HUES6 (cell line): ENCODE results near the gene CACNA2D2.

Experiments used
- H3K27ac ChIP-seq: 2 replicates; pipeline ENCODE4 v1.7.0; 2013; ENCODE audit warnings: low read depth, mild to moderate bottlenecking, low read length, inconsistent platforms
- H3K27me3 ChIP-seq: 2 replicates; pipeline ENCODE4 v1.6.1; 2013; ENCODE audit warnings: low read length; ENCODE audit not compliant: control insufficient read depth, insufficient read depth
- H3K36me3 ChIP-seq: 2 replicates; pipeline ENCODE4 v1.6.1; 2013; ENCODE audit warnings: low read length; ENCODE audit not compliant: control insufficient read depth, insufficient read depth
- H3K4me1 ChIP-seq: 2 replicates; pipeline ENCODE4 v1.6.1; 2013; ENCODE audit warnings: low read length; ENCODE audit not compliant: control insufficient read depth, insufficient read depth
- H3K4me3 ChIP-seq: 2 replicates; pipeline ENCODE4 v1.5.1; 2013; ENCODE audit warnings: low read depth, low read length
- H3K9ac ChIP-seq: one replicate; pipeline ENCODE4 v1.6.1; 2013; ENCODE audit warnings: mild to moderate bottlenecking, low read length
- H3K9me3 ChIP-seq: 2 replicates; pipeline ENCODE4 v1.6.1; 2013; ENCODE audit warnings: low read depth, low read length; ENCODE audit not compliant: control insufficient read depth, insufficient read depth

CACNA2D2 gene

DNA sequence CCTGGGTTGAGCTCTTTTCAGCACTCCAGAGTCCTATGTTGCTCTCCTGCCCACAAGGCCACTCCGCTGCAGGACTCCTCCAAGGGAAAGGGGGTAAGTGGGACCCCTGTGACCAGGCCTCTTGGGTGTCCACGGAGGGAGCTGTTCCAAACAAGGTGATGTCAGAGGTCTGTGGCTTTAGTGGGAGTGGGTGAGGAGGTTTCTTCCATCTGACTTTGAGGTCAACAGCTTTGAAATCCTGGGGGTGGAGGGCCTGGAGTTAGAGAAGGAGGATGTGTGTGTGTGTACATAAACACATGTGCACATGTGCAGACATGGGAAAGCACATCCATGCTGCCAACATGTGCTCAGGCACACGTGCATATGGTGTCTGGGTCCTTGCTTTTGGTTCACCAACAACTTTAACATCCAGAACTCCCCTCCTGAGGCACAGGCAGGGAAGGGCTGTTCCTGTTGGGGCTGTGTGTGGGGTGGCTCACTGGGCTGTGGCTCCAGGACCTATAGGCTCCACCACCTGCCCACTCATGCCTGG is 92.8 kb downstream of the CACNA2D2 start:
- peaks cover 3% of the 10 kb centered on the region; the same call in 1 of the 2 replicates for H3K4me1 ChIP-seq
- no peaks in the 10 kb centered on the region for H3K36me3 ChIP-seq

DNA sequence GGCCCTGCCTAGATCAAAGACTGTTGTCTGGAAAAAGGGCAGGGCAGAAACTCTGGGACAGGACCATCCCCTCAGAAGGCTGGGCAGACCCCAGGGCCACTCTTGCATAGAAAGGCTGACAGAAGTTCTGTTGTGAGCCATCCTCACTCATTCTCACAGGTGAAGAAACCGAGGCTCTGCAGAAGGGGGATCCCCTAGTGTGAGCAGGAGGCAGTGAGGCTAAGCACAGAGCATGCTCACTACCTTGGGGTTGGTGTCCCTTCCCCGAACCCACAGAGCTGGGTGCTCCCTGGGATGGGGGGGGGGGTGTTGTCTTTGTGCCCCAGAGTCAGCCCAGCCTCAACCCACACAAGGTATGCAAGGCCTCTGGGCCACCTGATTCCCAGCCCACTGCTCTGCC is 93.2 kb downstream of the CACNA2D2 start:
- H3K36me3 ChIP-seq: no peaks in the 10 kb centered on the region
- H3K4me1 ChIP-seq: peaks cover 3% of the 10 kb centered on the region; the same call in 1 of the 2 replicates
- no peak overlapping the region for H3K4me3 ChIP-seq
- H3K9ac ChIP-seq: no peak overlapping the region
- H3K27ac ChIP-seq: no peak overlapping the region
- no peaks in the 10 kb centered on the region for H3K27me3 ChIP-seq
- H3K9me3 ChIP-seq: no peaks in the 10 kb centered on the region

More for the DNA sequence above, 92.8 kb downstream of the CACNA2D2 start:
- H3K9ac ChIP-seq: no peak overlapping the region
- no peaks in the 10 kb centered on the region for H3K27me3 ChIP-seq
- H3K27ac ChIP-seq: no peak overlapping the region
- H3K9me3 ChIP-seq: no peaks in the 10 kb centered on the region
- H3K4me3 ChIP-seq: no peak overlapping the region

DNA sequence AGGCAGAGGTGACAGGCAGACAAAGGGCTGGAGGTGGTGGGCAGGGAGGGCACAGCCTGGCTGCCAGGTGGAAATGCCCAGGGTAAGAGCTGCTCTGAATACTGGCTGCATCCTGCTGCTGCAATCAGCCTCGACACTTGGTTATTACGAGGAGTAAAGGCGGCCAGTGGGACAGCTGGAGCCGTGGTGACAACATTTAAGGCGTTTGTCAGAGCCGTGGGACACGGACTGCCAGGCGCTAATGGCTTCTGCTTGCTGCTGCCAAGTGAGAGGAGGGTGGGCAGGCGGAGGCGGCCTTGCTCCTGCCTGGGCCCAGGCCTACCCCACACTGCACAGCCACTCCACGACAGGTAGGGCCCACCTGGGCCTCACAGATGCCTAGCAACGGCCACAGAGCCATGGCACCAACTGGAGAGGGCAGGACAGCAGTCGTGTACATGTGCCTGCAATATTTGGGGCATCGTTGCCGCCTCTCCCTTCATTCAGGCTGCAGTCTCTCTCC is 94.9 kb downstream of the CACNA2D2 start:
- Histone ChIP-seq H3K4me3 (no peak overlapping the region), H3K27ac (no peak overlapping the region), H3K9me3 (no peaks in the 10 kb centered on the region), H3K36me3 (no peaks in the 10 kb centered on the region), H3K4me1 (peaks cover 3% of the 10 kb centered on the region; the same call in 1 of the 2 replicates), H3K27me3 (peaks cover 4% of the 10 kb centered on the region; the same call in 1 of the 2 replicates), H3K9ac (no peak overlapping the region)

DNA sequence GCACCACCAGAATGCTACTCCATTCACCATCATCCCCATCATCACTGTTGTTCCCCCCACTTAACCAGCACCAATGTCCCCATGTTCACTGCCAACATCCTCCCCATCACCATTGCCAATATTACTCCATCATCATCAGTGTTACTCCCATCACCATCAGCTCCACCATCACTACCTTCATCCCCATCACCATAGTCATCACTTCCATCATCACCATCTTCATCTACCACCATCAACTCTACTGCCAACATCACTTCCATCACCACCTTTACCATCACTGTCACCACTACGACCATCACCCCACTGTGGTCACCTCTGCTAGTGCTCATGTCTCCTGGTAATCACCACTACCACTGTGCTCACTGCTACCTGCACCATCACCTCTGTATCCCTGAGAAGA is 96.9 kb downstream of the CACNA2D2 start:
- H3K9me3 ChIP-seq: no peaks in the 10 kb centered on the region
- H3K4me1 ChIP-seq: peaks cover 3% of the 10 kb centered on the region; the same call in 1 of the 2 replicates
- no peak overlapping the region for H3K4me3 ChIP-seq
- peaks cover 8% of the 10 kb centered on the region; the same call in 1 of the 2 replicates for H3K27me3 ChIP-seq
- H3K27ac ChIP-seq: no peak overlapping the region
- no peak overlapping the region for H3K9ac ChIP-seq
- H3K36me3 ChIP-seq: no peaks in the 10 kb centered on the region

DNA sequence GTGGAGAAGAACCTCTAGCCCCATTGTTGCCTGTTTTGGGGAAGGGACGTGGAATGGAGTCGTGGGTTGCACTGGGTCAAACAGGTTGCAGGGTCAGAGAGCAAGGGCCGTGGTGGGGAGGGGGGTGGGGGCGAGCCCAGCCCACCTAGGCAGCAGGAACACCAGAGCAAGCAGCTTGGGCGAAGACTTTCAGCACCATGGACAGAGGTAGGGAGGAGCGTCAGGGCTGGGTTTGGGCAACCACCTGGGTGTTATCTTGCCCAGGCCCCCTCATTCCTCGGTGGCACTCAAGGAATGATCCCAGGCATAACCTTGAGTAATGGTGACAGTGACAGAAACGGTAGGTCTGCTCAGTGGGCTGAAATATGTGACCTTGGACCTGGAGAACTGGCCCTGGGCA is 98.2 kb downstream of the CACNA2D2 start:
- H3K36me3 ChIP-seq: no peaks in the 10 kb centered on the region
- H3K27me3 ChIP-seq: peaks cover 8% of the 10 kb centered on the region; the same call in 1 of the 2 replicates
- no peak overlapping the region for H3K9ac ChIP-seq
- H3K27ac ChIP-seq: no peak overlapping the region
- H3K9me3 ChIP-seq: no peaks in the 10 kb centered on the region
- H3K4me3 ChIP-seq: no peak overlapping the region
- H3K4me1 ChIP-seq: no peaks in the 10 kb centered on the region

DNA sequence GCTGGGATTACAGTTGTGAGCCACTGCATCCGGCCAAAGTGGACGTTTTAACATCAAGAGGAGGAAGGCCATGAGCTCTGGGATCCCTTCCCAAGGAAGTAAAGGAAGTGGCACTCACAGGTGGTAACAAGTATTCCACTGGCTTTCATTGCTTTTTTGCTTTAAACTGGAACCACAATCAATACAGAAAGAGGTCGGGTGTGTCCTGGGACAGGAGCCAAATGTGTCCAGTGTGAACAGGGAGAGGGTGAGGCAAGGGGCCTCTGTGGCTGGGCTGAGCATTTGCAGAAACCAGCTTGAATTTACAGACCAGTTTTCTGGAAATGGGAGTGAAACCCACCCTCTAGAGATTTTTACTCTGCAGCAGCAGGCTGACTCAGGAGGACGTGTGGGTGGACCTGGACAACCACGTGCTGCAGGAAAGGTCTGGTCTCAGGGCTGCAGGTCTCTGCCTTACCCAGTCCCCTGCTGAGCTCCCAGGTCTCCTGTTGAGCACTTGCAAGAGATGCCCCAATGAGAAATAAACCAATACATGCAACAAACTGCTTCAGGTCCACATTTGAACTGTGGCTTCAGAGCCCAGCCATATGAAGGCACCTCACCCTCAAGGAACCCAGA is 101.3 kb downstream of the CACNA2D2 start:
- Histone ChIP-seq H3K9me3 (no peaks in the 10 kb centered on the region), H3K4me3 (no peak overlapping the region), H3K27me3 (peaks cover 8% of the 10 kb centered on the region; the same call in 1 of the 2 replicates), H3K9ac (no peak overlapping the region), H3K36me3 (no peaks in the 10 kb centered on the region), H3K27ac (no peak overlapping the region), H3K4me1 (no peaks in the 10 kb centered on the region)

DNA sequence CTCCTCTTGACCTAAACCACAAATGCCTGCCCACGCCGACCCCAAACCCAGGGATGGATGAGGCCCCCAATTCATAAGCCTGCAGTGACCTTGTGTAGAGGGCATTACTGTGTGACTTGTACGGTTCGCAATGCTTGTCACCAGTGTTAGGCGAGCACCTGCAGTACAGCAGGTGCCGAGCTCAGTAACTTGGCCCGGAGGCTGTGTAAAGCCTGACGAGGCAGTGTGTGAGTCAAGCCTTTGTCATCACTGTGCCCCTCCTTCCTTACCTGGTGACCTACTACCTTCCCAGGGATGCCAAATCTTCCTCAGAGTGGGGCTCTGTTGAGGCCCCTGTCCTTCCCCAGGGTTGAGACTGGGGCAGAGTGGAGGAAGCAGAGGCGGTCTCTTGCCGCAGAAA is 106.9 kb downstream of the CACNA2D2 start:
- H3K9ac ChIP-seq: no peak overlapping the region
- no peaks in the 10 kb centered on the region for H3K27me3 ChIP-seq
- H3K36me3 ChIP-seq: 0 out of 2 replicates have a peak, but pooled peaks cover 2% of the 10 kb centered on the region
- H3K4me3 ChIP-seq: no peak overlapping the region
- H3K4me1 ChIP-seq: no peaks in the 10 kb centered on the region
- H3K9me3 ChIP-seq: no peaks in the 10 kb centered on the region
- H3K27ac ChIP-seq: no peak overlapping the region

DNA sequence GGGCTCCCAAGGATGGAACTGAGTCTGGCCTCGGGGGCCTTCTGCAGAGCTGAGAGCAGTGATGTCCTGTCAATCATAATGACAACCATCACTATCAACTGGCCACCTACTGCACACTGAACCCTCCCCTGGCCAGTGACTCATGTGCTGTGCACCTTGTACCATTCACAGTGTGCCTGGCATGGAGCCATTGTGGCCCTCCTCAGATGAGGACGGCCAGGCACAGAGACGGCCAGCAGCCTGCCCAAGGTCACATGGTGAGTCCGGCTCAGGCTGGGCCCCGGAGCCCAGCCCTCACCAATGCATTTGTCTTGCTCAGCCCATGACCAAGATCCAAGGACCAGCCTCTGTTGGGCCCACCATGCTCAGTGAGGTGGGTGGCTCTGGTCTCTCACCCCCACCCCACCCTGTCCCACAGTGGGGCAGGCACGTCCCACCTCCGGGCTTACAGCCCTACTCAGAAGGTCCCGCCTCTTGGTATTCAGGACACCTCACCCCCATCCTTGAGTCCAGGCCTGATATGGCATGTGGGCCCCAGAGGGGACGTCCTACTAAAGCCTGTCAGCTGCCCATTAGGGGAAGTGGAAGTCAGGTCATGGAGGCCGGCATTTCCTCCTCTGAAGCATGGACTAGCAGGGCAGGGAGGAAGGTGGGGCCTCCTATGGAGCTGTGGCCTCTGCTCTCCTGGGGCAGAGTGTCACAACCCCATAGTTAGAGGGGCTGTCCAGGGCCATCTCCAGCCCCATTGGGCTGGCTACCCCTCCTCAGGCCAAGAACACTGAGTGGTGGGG is 108.2 kb downstream of the CACNA2D2 start:
- 0 out of 2 replicates have a peak, but pooled peaks cover 2% of the 10 kb centered on the region for H3K36me3 ChIP-seq
- no peaks in the 10 kb centered on the region for H3K9me3 ChIP-seq
- H3K4me1 ChIP-seq: peaks cover 4% of the 10 kb centered on the region; the same call in 1 of the 2 replicates
- H3K4me3 ChIP-seq: no peak overlapping the region
- no peaks in the 10 kb centered on the region for H3K27me3 ChIP-seq
- no peak overlapping the region for H3K9ac ChIP-seq
- no peak overlapping the region for H3K27ac ChIP-seq

DNA sequence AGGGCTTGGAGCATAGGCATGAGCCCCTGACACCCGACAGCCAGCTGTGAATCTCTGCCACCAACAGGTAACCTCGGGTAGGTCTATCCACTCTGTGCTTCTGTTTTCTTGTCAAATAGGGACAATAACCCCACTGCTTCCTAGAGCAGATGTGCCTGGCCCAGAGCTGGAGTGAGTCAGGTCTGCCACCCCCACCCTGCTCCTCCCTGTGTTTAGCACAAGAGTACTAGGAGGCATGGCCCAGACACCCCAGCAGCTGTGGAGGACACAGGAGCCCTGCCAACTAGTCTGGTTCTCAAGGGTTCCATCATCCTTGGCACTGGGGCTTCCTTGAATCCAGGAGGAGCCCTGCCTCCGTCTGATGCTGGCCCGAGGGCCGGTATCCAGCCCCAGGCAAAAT is 110.4 kb downstream of the CACNA2D2 start:
- H3K27ac ChIP-seq: no peak overlapping the region
- H3K27me3 ChIP-seq: no peaks in the 10 kb centered on the region
- H3K4me1 ChIP-seq: peaks cover 12% of the 10 kb centered on the region; the same call in 1 of the 2 replicates
- H3K4me3 ChIP-seq: no peak overlapping the region
- H3K9ac ChIP-seq: no peak overlapping the region
- H3K36me3 ChIP-seq: 0 out of 2 replicates have a peak, but pooled peaks cover 2% of the 10 kb centered on the region
- no peaks in the 10 kb centered on the region for H3K9me3 ChIP-seq

DNA sequence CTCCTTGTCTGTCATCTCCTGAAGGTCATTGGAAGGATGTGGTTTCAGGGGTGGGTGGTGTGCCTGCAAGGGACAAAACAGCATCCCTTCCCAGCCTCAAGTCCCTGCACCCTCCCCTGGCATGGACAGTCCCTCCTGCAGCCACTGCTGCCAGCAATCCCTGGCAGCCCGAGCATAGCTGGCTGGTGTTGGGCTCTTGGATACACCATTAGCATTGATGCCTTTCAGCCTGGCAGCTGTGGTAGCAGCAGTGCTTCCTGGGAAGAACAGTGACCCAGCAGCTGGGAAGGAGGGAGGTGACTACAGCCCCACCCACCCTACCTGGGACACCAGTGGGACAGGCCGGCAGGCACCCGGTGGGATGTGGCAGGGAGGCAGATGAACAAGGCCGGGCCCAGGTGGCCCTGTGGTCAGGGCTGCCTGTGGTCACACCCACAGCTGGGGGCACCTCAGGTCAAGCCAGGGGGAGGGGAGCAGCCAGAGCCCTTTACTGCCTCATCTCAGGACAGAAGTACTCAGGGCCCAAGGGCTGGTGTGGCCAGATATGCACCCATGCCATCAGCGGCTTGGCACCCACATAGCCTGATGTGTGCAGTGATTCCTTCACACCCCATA is 111.2 kb downstream of the CACNA2D2 start:
- H3K27me3 ChIP-seq: no peaks in the 10 kb centered on the region
- no peak overlapping the region for H3K27ac ChIP-seq
- H3K4me1 ChIP-seq: peaks cover 12% of the 10 kb centered on the region; the same call in 1 of the 2 replicates

More for the DNA sequence above, 111.2 kb downstream of the CACNA2D2 start:
- Histone ChIP-seq H3K4me3 (no peak overlapping the region), H3K9me3 (no peaks in the 10 kb centered on the region), H3K36me3 (0 out of 2 replicates have a peak, but pooled peaks cover 2% of the 10 kb centered on the region), H3K9ac (no peak overlapping the region)
